ENCODE data around the gene PC.

PC gene

GRCh38 chr11:66957971-66958231, 282 bp downstream of the PC start:
- peak in 1 of 3 donors; percentile 14 for DNase-seq (ENCODE audit: low read depth in 2 of 3, low spot score in 1 of 3)

GRCh38 chr11:66956689-66957290, 1.4 kb downstream of the PC start:
- no peak for DNase-seq (ENCODE audit: low read depth in 2 of 3, low spot score in 1 of 3)

DNA sequence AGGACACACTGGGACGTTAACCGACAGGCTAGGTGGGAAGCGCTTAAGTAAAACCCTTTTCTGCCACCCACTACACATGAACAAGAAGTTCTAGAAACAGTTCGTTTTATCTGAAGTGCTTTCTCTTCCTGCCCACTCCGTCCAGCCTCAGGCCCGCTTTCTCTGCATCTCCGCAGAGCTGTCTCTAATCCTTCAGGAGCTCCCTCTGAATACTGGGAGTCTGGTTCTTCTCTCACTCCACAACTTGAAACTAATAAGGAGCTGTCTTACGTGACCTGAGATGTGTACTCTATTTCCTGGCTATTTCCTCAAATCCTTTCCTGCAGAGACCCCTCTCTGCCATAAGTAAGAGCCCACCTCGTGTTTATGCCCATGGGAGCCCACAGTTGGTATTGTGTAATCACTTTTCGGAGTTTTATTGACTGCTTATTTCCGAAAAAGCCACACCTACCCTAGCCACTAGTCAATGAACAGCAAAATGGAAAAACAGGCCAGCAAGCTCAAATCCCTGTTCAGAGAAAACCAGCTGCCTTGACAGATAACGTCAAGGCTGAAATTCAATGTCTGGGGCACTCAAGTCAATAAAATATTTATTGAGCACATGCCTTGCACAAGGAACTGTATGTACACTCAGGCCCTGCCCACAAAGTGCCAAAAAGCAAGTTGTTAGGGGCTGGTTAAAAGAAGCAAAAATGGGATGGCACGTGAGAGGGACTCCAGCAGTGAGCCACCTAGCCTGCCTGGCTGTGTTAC, 4.9 kb downstream of the PC start:
- no peak for DNase-seq (ENCODE audit: low read depth in 2 of 3, low spot score in 1 of 3)

GRCh38 chr11:66951927-66952337, 6.3 kb downstream of the PC start:
- DNase-seq (ENCODE audit: low read depth in 2 of 3, low spot score in 1 of 3): no peak

- no peak for DNase-seq (ENCODE audit: low read depth in 2 of 3, low spot score in 1 of 3)
Measured at GRCh38 chr11:66951135-66951534, 7.0 kb downstream of the PC start.

DNA sequence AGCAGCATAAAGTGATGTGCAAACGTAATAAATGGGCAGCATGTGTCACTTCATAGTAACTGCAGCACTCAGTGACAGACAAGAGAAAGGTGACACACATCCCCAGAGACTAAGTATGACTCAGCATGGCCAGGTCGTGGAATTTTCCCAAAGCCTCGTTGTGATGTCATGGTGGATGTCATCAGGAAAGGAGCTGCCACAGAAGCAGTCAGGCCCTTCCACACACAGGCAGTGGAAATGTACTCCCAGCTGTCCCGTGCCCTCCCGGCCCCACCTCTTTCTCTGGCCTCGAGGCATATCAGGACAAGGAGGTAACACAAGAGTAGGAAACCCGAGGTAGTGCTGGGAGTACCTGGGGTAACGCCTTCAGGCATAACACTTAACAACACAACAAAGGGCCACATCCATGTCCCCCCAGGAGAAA, 8.1 kb downstream of the PC start:
- DNase-seq (ENCODE audit: low read depth in 2 of 3, low spot score in 1 of 3): peak in 2 of 3 donors; percentile 11 to 30

DNA sequence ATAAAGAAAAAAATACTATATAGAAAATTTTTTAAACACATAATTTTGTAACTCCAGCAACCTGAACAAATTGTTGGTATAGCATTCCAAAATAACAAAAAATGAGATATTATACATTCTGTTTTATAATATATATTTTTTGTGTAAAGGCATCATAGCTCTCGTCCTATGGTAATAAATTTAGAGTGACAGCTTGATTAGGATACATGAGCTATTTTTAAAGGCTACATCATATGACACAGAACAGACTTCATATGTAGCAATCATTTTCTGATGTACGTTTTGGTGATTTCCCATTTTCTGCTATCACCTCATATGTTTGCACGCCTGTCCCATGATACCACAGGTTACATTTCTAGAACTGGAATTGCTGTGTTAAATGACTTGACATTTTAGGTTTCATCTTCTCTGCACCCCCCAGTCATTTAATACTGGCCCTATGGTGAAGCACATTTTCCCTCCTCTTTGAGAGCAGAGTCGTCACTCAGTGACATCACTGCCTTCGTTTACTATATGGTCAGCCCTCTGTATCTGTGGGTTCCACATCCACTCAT, 19.5 kb downstream of the PC start:
- DNase-seq (ENCODE audit: low read depth in 2 of 3, low spot score in 1 of 3): no peak

GRCh38 chr11:66937193-66937733, 20.9 kb downstream of the PC start:
- no peak for DNase-seq (ENCODE audit: low read depth in 2 of 3, low spot score in 1 of 3)

DNA sequence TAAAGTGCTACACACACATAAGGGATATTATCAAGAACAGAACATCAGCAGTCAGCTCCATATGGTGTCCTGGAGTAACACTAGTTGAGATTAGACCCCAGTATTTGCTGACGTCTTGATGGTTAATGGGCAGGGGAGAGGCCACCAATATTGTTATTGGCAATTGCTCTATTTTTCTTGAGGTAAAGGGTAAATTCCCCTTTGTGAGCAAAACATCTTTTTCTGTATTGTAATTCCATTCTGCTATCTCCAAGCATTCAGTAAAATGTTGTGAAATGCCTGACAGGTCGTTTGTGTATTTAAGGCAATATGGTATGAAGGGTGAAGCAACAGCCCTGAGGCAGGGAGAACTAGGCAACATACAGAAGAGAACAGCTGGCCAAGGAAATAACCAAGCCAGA, 21.9 kb downstream of the PC start:
- no peak for DNase-seq (ENCODE audit: low read depth in 2 of 3, low spot score in 1 of 3)

DNA sequence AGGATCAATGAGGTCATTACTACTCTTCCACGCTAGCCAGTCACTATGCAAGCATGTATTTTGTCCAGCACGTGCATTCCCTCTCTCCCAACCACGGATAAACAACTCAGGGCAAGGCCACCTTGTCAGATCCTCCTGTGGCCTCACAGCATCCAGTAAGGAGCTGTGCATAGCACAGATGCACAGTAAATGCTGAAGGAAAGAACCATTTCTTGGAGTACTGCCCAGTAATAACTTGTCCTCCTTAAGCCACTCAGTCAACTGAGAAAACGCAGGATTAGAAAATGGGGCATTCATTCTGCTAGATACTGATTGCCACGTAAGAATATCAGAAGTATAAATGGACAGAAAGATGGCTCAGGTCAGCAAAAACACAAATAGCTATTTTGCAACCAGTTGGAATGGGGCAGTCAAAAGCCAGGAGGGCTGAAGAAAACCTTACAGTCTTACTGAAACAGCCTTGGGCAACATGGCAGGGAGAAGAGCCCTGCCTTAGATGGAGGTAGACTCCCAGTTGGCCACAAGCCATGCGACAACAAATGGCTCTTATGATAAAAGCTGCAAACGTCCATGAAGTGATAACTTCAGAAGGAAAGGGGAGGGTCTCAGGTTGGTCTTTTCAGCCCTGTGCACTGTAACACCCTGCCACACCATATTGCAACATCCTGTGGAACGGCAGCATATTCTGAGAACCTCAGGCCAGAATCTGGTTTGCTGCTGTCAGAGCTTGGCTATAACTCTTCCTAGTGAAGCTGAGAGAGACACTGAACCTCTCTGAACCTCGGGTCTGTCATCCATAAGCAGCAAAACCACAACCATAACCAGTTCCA, 23.0 kb downstream of the PC start:
- DNase-seq (ENCODE audit: low read depth in 2 of 3, low spot score in 1 of 3): no peak

DNA sequence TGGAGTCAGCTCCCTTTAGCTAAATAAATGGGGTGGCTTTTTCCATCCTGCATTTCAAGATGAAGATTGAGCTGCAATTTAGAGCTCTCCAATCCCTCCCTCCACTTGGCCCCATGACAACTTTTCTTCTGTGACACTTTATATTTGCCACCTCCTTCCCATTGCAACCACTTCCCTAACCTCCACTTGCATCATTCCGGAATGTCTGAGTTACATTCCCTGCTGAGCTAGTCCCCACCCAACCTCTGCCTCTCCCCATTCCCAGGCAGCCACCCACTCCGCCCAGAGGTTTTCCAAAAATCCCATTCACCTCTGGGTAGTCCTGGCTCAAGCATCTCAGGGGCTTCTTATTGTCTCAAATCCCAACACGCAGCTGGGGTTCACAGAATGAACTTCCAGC, 24.7 kb downstream of the PC start:
- DNase-seq (ENCODE audit: low read depth in 2 of 3, low spot score in 1 of 3): no peak

GRCh38 chr11:66932543-66932942, 25.6 kb downstream of the PC start:
- no peak for DNase-seq (ENCODE audit: low read depth in 2 of 3, low spot score in 1 of 3)

GRCh38 chr11:66929753-66930152, 28.4 kb downstream of the PC start:
- no peak for DNase-seq (ENCODE audit: low read depth in 2 of 3, low spot score in 1 of 3)

DNA sequence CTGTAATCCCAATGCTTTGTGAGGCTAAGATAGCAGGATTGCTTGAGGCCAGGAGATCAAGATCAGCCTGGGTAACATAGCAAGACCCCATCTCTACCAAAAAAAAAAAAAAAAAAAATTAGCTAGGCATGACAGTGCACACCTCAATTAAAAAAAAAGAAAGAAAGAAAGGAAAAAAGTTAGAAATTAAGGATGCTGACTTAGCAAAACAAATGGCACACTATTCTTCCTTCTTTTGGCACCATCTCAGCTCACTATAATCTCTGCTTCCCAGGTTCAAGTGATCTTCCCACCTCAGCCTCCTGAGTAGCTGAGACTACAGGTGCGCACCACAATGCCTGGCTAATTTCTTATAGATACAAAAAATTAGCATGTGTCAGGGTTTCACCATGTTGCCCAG, 33.9 kb downstream of the PC start:
- DNase-seq (ENCODE audit: low read depth in 2 of 3, low spot score in 1 of 3): no peak

GRCh38 chr11:66922551-66922950, 35.6 kb downstream of the PC start:
- no peak for DNase-seq (ENCODE audit: low read depth in 2 of 3, low spot score in 1 of 3)

DNA sequence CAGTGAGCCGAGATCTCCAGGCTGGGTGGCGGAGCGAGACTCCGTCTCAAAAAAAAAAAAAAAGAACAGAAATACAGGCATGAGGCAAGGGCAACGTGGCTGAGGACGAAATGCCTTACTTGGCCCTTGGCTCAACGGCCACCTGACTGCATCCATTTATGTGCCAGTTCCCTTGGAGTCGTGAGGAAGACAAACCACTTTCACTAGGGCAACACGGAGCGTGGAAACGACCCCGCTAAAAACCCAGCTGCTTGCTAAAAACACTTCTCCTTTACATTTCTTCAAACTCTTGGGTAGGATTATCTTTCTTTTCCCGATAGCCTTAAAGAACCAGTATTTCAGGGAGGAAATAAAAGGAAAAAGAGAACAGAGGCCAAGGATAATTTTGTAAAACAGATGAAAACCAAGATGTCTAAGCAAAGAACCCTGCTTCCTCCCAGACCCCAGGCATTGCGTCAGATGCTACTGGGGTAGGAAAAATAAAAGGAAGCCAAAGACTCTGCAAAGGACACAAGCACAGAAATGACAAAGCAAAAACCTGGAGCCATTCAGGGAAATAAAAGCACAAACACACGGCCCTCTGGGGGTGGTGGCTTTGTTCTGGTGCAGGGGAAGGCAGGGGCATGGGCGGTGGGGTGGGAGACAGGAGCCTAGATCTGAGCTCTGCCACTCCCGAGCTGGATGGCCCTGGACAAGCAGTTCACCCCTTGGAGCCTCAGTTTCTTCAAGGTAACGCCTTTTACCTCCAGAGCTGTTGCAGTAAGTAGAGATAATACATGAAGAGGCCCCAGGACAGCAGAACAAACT, 37.0 kb downstream of the PC start:
- no peak for DNase-seq (ENCODE audit: low read depth in 2 of 3, low spot score in 1 of 3)

DNA sequence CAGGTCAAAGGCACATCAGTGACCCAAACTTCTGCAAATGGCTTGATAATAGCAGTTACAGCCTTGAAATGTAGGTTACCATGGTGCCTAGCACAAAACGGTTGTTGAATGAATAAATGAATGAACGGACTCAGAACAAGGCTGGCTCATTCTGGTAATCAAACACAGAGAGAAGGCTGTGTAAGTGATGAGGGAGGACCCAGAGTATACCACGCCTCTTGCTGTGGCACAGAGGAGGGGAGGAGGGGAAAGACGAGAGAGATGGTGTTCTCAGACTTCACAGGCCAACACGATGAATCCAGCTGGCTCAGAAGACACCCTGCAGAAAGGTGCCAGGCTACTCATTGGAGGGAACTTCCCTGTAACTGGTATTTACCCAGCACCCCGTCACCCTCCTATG, 38.3 kb downstream of the PC start:
- DNase-seq (ENCODE audit: low read depth in 2 of 3, low spot score in 1 of 3): no peak

DNA sequence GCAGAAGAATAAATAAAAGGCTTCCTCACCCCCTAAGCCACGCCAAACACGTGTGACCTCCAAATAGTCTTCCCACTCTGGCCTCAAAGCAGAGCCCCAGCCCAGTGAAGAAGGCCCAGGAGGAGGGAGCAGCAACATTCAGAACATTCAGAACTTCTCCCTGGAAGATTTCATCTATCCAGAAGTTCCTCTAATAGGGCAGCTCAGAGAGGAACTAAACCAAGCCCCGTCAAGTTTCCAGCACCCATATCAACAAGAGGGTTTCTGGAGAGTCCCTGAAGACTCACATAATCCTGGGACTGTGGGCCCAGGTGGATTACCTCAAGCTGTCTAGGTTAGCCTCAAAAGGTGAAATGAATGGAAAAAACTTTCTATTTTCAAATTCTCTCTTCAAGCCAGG, 39.4 kb downstream of the PC start:
- DNase-seq (ENCODE audit: low read depth in 2 of 3, low spot score in 1 of 3): no peak

DNA sequence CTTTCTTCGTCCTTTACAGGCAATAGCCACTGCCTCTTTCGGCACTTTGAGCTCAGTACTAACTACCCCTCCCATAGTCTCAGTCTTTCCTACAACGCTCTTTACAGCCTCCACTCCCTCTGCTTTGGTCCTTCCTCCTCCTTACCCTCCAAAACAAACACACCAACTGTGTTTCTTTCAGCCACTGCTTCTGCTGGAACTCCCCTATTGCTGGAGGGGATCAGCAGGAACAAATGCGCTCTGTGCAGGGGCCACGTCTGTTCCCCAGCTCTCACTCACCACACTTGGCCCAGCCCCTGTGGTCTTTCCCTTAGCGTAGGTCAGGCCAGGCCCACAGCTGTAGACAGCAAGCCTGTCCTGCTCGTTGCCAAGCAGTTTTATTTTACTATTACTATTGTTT, 42.3 kb downstream of the PC start:
- no peak for DNase-seq (ENCODE audit: low read depth in 2 of 3, low spot score in 1 of 3)

- no peak for DNase-seq (ENCODE audit: low read depth in 2 of 3, low spot score in 1 of 3)
Measured at GRCh38 chr11:66915046-66915832, 42.9 kb downstream of the PC start.
